ENCODE data around the gene TFAM. TPM values are rescaled to one million over a fixed set of nuclear protein-coding genes. Genes with fewer than 3 reads are reported as not detected.

TFAM gene
- 10 to 100 TPM; 33.1 to 63.2 (median 44.8) TPM for total RNA-seq
- 10 to 100 TPM; 43.5 to 52.7 TPM for polyA plus RNA-seq
- 45.6 reads per million, percentile 69 among the genes with 10 or more reads in this experiment for total RNA-seq

DNA sequence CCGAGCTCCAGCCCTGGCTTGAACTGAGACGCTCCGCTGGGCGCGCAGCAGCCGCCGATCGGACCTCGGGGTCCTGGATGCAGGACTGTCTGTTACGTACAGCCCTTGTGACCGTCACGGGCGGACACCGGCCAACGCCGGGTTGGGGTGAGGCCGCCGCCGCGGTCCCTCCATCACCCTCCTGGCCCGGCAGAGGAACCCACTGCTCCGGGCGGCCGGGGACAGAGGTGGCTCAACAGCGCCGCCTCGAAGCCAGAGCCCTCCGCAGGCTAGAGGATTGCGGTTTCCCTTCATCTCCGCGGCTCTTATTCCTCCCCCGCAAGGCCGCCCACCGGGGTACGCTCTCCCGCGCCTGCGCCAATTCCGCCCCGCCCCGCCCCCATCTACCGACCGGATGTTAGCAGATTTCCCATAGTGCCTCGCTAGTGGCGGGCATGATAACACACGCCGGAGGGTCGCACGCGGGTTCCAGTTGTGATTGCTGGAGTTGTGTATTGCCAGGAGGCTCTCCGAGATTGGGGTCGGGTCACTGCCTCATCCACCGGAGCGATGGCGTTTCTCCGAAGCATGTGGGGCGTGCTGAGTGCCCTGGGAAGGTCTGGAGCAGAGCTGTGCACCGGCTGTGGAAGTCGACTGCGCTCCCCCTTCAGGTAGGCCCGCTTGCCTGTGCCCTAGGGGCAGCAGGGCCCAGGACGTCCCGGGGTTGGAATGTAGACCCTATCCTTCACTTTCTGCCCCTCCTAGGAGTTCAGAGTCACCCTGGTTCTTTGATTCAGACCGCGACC is at the start of gene TFAM:
TSS of gene TFAM (plus strand) at position 412 of the 785 bp plus-strand sequence. CDS start at position 550, 138 bp downstream.
- Histone ChIP-seq H3K9me3 (ENCODE audit: control insufficient read depth in 2 of 3, low read length in 3 of 3) (no peaks in the 10 kb centered on the region), H3K27ac (ENCODE audit: low read depth, low read length) (peak within 1 kb of the TSS; percentile 86), H3K4me3 (ENCODE audit: low read length) (peak within 1 kb of the TSS; percentile 95), H3K4me1 (ENCODE audit: control insufficient read depth in 2 of 2, insufficient read depth in 2 of 2, low read length in 2 of 2) (peaks cover 20 to 30% of the 10 kb centered on the region in 2 donors), H3K27me3 (ENCODE audit: control insufficient read depth in 2 of 2, insufficient read depth in 2 of 2, low read length in 2 of 2) (no peaks in the 10 kb centered on the region), H3K36me3 (ENCODE audit: control insufficient read depth in 2 of 3, insufficient read depth in 3 of 3, low read length in 3 of 3) (peaks cover 0 to 34% (median 6%) of the 10 kb centered on the region in 3 experiments)
- Mint-ChIP-seq H3K9me3 (no peaks in the 10 kb centered on the region), H3K27ac (peak within 1 kb of the TSS; percentile 91 to 98 (median 96)), H3K27me3 (no peaks in the 10 kb centered on the region), H3K36me3 (peaks cover 5 to 23% (median 10%) of the 10 kb centered on the region in 5 donors), H3K4me1 (peaks cover 24 to 61% (median 53%) of the 10 kb centered on the region in 7 donors), H3K4me3 (peak within 1 kb of the TSS; percentile 96 to 99 (median 98))
- CTCF ChIA-PET = interaction anchor here (0.9 to 5.9 kb wide), 8 partner anchors 14 to 116 kb away, joined by 3 to 40 read pairs (median 4); partner anchors contain the start of gene CISD1
- peak; percentile 90 to 97 (median 93) for DNase-seq
- peak; percentile 91 for ATAC-seq
- POLR2A ChIA-PET = interaction anchor here (0.6 to 5.1 kb wide), 11 partner anchors 17 to 1521 kb away, joined by 3 to 30 read pairs (median 4); partner anchors contain the start of genes CCDC6, CISD1, IPMK and UBE2D1
- intact Hi-C loops (cut with micrococcal nuclease) = loop anchor here (1.0 to 2.0 kb wide), 10 partner anchors 17 to 1522 kb away; partner anchors contain the start of gene CISD1 (in 1 of the 2)

DNA sequence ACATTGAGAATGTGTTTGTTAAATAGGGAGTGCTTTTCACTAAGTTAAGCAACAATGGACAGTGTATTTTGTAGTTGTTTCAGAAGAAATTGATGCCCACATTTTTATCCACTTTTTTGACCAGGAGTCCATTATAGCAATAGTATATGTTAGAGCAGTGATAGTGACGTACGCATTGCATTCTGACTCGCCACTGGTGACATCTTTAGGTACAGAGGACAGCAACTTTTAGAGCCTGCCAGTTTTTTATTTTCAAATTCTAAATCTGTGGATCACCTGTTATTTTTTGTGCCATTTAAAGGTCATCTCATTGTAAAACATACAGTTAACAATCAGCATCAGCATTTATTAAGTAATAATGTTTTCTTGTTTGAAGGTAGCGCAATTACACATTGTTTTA is 49.0 kb upstream of the TFAM start:
- no peaks in the 10 kb centered on the region for H3K27me3 ChIP-seq (ENCODE audit: control insufficient read depth in 2 of 2, insufficient read depth in 2 of 2, low read length in 2 of 2)
- H3K9me3 Mint-ChIP-seq = peaks cover 0 to 2% (median 0%) of the 10 kb centered on the region in 11 donors
- peaks cover 30 to 56% (median 52%) of the 10 kb centered on the region in 7 donors for H3K4me1 Mint-ChIP-seq
- intact Hi-C loops (cut with micrococcal nuclease) = loop anchor here in 1 of 2 donors (10.0 kb wide), 1 partner anchor 1971 kb away; the partner anchor contains the start of gene ZWINT
- H3K4me1 ChIP-seq (ENCODE audit: control insufficient read depth in 2 of 2, insufficient read depth in 2 of 2, low read length in 2 of 2) = peaks cover 0 to 15% of the 10 kb centered on the region in 2 donors
- no peaks in the 10 kb centered on the region for H3K9me3 ChIP-seq (ENCODE audit: control insufficient read depth in 2 of 3, low read length in 3 of 3)
- peak overlapping the region; percentile 88 to 98 (median 96) for H3K4me3 Mint-ChIP-seq
- no peak overlapping the region for H3K27ac ChIP-seq (ENCODE audit: low read depth, low read length)
- POLR2A ChIA-PET = no interaction called here
- peak overlapping the region in 6 of 9 donors; percentile 78 to 90 (median 84) for H3K27ac Mint-ChIP-seq
- ATAC-seq (no peak), DNase-seq (no peak)
- no peak overlapping the region for H3K4me3 ChIP-seq (ENCODE audit: low read length)
- H3K36me3 Mint-ChIP-seq = peaks cover 0 to 10% (median 3%) of the 10 kb centered on the region in 5 donors
- H3K27me3 Mint-ChIP-seq = peaks cover 0 to 6% (median 0%) of the 10 kb centered on the region in 5 donors
- H3K36me3 ChIP-seq (ENCODE audit: control insufficient read depth in 2 of 3, insufficient read depth in 3 of 3, low read length in 3 of 3) = peaks cover 0 to 7% (median 0%) of the 10 kb centered on the region in 3 experiments
- CTCF ChIA-PET = no interaction called here

DNA sequence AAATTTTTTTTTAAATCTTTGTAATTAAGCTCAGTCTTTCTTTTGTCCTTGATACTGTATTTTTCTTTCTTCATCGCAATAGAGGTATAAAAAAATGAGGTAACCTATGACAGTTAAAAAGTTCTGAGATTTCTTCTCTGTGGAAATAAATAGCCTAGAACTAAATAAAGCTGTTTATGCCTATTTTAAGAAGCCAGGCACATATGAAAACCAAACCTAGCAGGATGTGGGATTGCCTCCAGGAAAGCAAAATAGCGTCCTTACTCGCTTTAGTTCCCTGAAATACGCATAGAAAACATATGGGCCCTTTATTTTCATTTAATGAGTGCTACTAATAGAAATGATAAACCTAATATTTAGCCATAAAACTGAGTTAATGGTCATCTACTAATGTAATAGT is 43.8 kb upstream of the TFAM start:
- H3K4me1 Mint-ChIP-seq = peaks cover 30 to 69% (median 64%) of the 10 kb centered on the region in 7 donors
- intact Hi-C loops (cut with micrococcal nuclease) = no loop called here
- no peaks in the 10 kb centered on the region for H3K9me3 ChIP-seq (ENCODE audit: control insufficient read depth in 2 of 3, low read length in 3 of 3)
- H3K4me1 ChIP-seq (ENCODE audit: control insufficient read depth in 2 of 2, insufficient read depth in 2 of 2, low read length in 2 of 2) = peaks cover 0 to under 1% of the 10 kb centered on the region in 2 donors
- H3K4me3 Mint-ChIP-seq = no peak overlapping the region
- no peaks in the 10 kb centered on the region for H3K27me3 Mint-ChIP-seq
- ATAC-seq (no peak), DNase-seq (no peak)
- peaks cover 4 to 19% (median 11%) of the 10 kb centered on the region in 5 donors for H3K36me3 Mint-ChIP-seq
- no peaks in the 10 kb centered on the region for H3K36me3 ChIP-seq (ENCODE audit: control insufficient read depth in 2 of 3, insufficient read depth in 3 of 3, low read length in 3 of 3)
- H3K9me3 Mint-ChIP-seq = no peaks in the 10 kb centered on the region
- ChIA-PET POLR2A (no interaction called here), CTCF (interaction anchor here (1.7 kb wide), 1 partner anchor 44 kb away, joined by 4 read pairs; the partner anchor contains the start of gene TFAM)
- H3K27ac ChIP-seq (ENCODE audit: low read depth, low read length) = no peak overlapping the region
- no peaks in the 10 kb centered on the region for H3K27me3 ChIP-seq (ENCODE audit: control insufficient read depth in 2 of 2, insufficient read depth in 2 of 2, low read length in 2 of 2)
- no peak overlapping the region for H3K4me3 ChIP-seq (ENCODE audit: low read length)
- H3K27ac Mint-ChIP-seq = no peak overlapping the region

DNA sequence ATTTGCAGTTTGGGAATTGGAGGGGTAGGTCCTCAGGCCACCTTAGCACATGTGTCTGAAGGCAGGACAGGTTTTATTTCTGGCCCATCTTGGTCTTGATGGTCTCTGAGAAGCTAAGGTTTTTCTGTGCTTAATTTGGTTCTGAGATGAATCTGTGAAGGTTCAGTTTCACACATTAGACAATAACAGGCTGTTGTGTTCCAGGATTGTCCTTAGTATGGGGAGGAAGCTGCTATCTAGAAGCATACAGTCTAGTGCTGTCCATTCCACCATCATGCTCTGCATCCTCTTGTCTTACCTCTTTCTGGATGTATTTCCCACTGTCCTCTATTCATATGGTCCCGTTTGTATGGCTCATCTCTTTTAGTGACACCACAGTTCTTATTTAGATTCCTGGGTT is 43.3 kb upstream of the TFAM start:
- peak overlapping the region in 1 of 9 donors; percentile 2 for H3K27ac Mint-ChIP-seq
- Histone ChIP-seq H3K4me1 (ENCODE audit: control insufficient read depth in 2 of 2, insufficient read depth in 2 of 2, low read length in 2 of 2) (no peaks in the 10 kb centered on the region), H3K27ac (ENCODE audit: low read depth, low read length) (no peak overlapping the region), H3K36me3 (ENCODE audit: control insufficient read depth in 2 of 3, insufficient read depth in 3 of 3, low read length in 3 of 3) (no peaks in the 10 kb centered on the region), H3K4me3 (ENCODE audit: low read length) (no peak overlapping the region), H3K9me3 (ENCODE audit: control insufficient read depth in 2 of 3, low read length in 3 of 3) (no peaks in the 10 kb centered on the region), H3K27me3 (ENCODE audit: control insufficient read depth in 2 of 2, insufficient read depth in 2 of 2, low read length in 2 of 2) (no peaks in the 10 kb centered on the region)
- peaks cover 7 to 23% (median 14%) of the 10 kb centered on the region in 5 donors for H3K36me3 Mint-ChIP-seq
- peaks cover 26 to 68% (median 62%) of the 10 kb centered on the region in 7 donors for H3K4me1 Mint-ChIP-seq
- peaks cover 0 to 2% (median 0%) of the 10 kb centered on the region in 11 donors for H3K9me3 Mint-ChIP-seq
- ATAC-seq (no peak), DNase-seq (no peak)
- intact Hi-C loops (cut with micrococcal nuclease) = no loop called here
- POLR2A ChIA-PET = no interaction called here
- CTCF ChIA-PET = interaction anchor here (0.6 to 1.7 kb wide), 2 partner anchors 43 to 1971 kb away, joined by 3 to 4 read pairs; partner anchors contain the start of gene TFAM
- no peaks in the 10 kb centered on the region for H3K27me3 Mint-ChIP-seq
- peak overlapping the region in 1 of 10 donors; percentile 41 for H3K4me3 Mint-ChIP-seq

DNA sequence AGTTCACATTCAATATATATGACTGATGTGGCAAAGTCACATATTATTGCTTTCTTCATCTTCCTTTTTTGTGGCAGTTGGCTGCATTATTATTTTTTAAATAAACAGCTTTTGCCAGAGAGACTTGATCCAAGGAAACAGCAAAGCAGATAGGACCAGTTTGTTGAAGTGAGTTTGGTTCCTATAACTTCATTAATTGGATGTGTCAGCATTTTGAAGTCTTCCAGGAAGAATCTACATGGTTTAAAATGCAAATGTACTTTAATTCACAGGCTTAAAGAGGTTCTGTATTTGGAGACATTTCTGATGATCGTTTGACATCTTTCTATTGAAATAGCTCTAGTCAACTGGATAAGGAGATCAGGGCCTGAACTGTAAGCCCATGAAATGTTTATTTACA is 37.2 kb upstream of the TFAM start:
- ChIA-PET POLR2A (interaction anchor here (0.6 kb wide), 1 partner anchor 80 kb away, joined by 3 read pairs; no protein-coding TSS in a partner anchor), CTCF (no interaction called here)
- H3K36me3 Mint-ChIP-seq = peaks cover 7 to 30% (median 25%) of the 10 kb centered on the region in 5 donors
- ATAC-seq (no peak), DNase-seq (no peak)
- intact Hi-C loops (cut with micrococcal nuclease) = loop anchor here in 1 of 2 donors (2.0 kb wide), 1 partner anchor 13 kb away; the partner anchor contains the start of gene UBE2D1
- Histone ChIP-seq H3K27me3 (ENCODE audit: control insufficient read depth in 2 of 2, insufficient read depth in 2 of 2, low read length in 2 of 2) (no peaks in the 10 kb centered on the region), H3K36me3 (ENCODE audit: control insufficient read depth in 2 of 3, insufficient read depth in 3 of 3, low read length in 3 of 3) (no peaks in the 10 kb centered on the region), H3K4me3 (ENCODE audit: low read length) (no peak overlapping the region), H3K27ac (ENCODE audit: low read depth, low read length) (no peak overlapping the region), H3K4me1 (ENCODE audit: control insufficient read depth in 2 of 2, insufficient read depth in 2 of 2, low read length in 2 of 2) (no peaks in the 10 kb centered on the region), H3K9me3 (ENCODE audit: control insufficient read depth in 2 of 3, low read length in 3 of 3) (no peaks in the 10 kb centered on the region)
- H3K9me3 Mint-ChIP-seq = peaks cover 0 to 2% (median 0%) of the 10 kb centered on the region in 11 donors
- H3K4me1 Mint-ChIP-seq = peaks cover 10 to 70% (median 52%) of the 10 kb centered on the region in 7 donors
- no peak overlapping the region for H3K4me3 Mint-ChIP-seq
- H3K27ac Mint-ChIP-seq = no peak overlapping the region
- H3K27me3 Mint-ChIP-seq = no peaks in the 10 kb centered on the region

DNA sequence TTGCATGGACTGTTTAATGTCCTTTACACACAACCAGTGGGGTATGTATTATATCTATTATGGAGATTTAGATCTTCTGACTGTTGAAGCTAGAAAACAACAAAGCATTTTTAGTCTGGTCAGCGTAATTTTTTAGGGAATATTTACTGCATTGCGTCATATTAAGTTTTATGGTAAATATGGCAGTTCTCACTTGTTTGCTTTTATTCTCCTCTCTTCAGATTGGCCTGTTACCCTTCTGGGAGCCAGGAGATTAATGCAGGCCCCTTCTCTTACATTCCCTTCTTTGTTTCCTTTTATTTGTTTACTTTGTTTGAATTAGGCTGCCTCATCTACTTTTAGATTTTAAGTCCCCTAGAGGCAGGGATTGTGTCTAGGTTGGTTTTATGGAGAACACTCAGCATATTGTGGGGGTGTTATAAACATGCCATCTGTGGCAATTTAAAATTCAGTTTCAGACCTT is 36.6 kb upstream of the TFAM start:
- H3K9me3 ChIP-seq (ENCODE audit: control insufficient read depth in 2 of 3, low read length in 3 of 3) = no peaks in the 10 kb centered on the region
- Mint-ChIP-seq H3K27ac (no peak overlapping the region), H3K36me3 (peaks cover 7 to 30% (median 25%) of the 10 kb centered on the region in 5 donors), H3K4me1 (peaks cover 10 to 67% (median 51%) of the 10 kb centered on the region in 7 donors), H3K27me3 (no peaks in the 10 kb centered on the region), H3K4me3 (no peak overlapping the region), H3K9me3 (peaks cover 0 to 2% (median 0%) of the 10 kb centered on the region in 11 donors)
- ChIA-PET CTCF (no interaction called here), POLR2A (no interaction called here)
- H3K4me1 ChIP-seq (ENCODE audit: control insufficient read depth in 2 of 2, insufficient read depth in 2 of 2, low read length in 2 of 2) = no peaks in the 10 kb centered on the region
- ATAC-seq (no peak), DNase-seq (no peak)
- H3K27ac ChIP-seq (ENCODE audit: low read depth, low read length) = no peak overlapping the region
- H3K27me3 ChIP-seq (ENCODE audit: control insufficient read depth in 2 of 2, insufficient read depth in 2 of 2, low read length in 2 of 2) = no peaks in the 10 kb centered on the region
- intact Hi-C loops (cut with micrococcal nuclease) = loop anchor here in 1 of 2 donors (2.0 kb wide), 1 partner anchor 14 kb away; the partner anchor contains the start of gene UBE2D1
- H3K4me3 ChIP-seq (ENCODE audit: low read length) = no peak overlapping the region
- no peaks in the 10 kb centered on the region for H3K36me3 ChIP-seq (ENCODE audit: control insufficient read depth in 2 of 3, insufficient read depth in 3 of 3, low read length in 3 of 3)
